Mucosa of descending colon (tissue), 3 donors: Measurements from ENCODE around the gene NDUFA3. TPM values are rescaled to one million over a fixed set of nuclear protein-coding genes. Genes with fewer than 3 reads are reported as not detected.

Experiments
- ATAC-seq: fragments of 200-7000 bp; cut with Tn5 transposase; one replicate; pipeline ENCODE4 v1.9.1; 2020; ENCODE audit warnings: mild to moderate bottlenecking, moderate library complexity
- DNase-seq, 3 donors: peaks; one replicate each; pipeline ENCODE4 v3.0.0-alpha.2; 2020
- H3K36me3 ChIP-seq: fragments of 200-600 bp; one replicate; pipeline ENCODE4 v1.8.0; 2021; ENCODE audit warnings: low read depth, mild to moderate bottlenecking
- H3K4me1 ChIP-seq: fragments of 200-600 bp; one replicate; pipeline ENCODE4 v1.8.0; 2021; ENCODE audit warnings: low read depth, mild to moderate bottlenecking
- H3K4me3 ChIP-seq: fragments of 200-600 bp; one replicate; pipeline ENCODE4 v1.8.0; 2021; ENCODE audit warnings: mild to moderate bottlenecking
- H3K9me3 ChIP-seq: fragments of 200-600 bp; one replicate; pipeline ENCODE4 v1.8.0; 2021; ENCODE audit warnings: mild to moderate bottlenecking
- CTCF ChIP-seq: fragments of 200-600 bp; IDR thresholded peaks from one replicate; pipeline ENCODE4 v1.8.0; 2022; ENCODE audit warnings: antibody characterized with exemption, mild to moderate bottlenecking
- intact Hi-C, 2 donors: fragments of 100-400 bp; cut with DNase I in 1 of 2; cut with micrococcal nuclease in 1 of 2; formaldehyde crosslinking; loops; one replicate each; pipeline versions ENCODE4 v1.11.0 to v1.11.1; 2022; cut with DNase I, micrococcal nuclease
- total RNA-seq, 3 donors: library from RNA; stranded (reverse); fragmentation: NEBNext Ultra II Directional in 2 of 3; extraction: Animal tissue kit (Norgen Biotek cat#: 25700) in 2 of 3; gene quantifications; one replicate each; pipeline versions ENCODE4 v1.2.1 to v1.2.4, GENCODE V29; 2021 to 2023
- donor health status: DM: no; HTN: no; CAD: no; lungs with moderate emphysema.
- donor health status: DM: no; HTN: no; CAD: no.
- donor health status: DM: no; HTN: yes; CAD: no.

NDUFA3 gene
- total RNA-seq, 3 donors from 2014 or later, result 93.4 to 155 (median 139) TPM

GRCh38 chr19:54109651-54110050 lies 7.0 kb downstream of the NDUFA3 start:
- intact Hi-C loops, result no loop called here
- no peaks in the 10 kb centered on the region for H3K36me3 ChIP-seq
- TF ChIP-seq CTCF, result no peak
- DNase-seq (peak in 1 of 3 donors; percentile 12), ATAC-seq (no peak)
- H3K4me1 ChIP-seq, result peaks cover 4% of the 10 kb centered on the region
- no peak overlapping the region for H3K4me3 ChIP-seq
- no peaks in the 10 kb centered on the region for H3K9me3 ChIP-seq

- intact Hi-C loops, result no loop called here
- H3K4me3 ChIP-seq, result peak overlapping the region; percentile 56
- peak; percentile 45 for ATAC-seq
- no peaks in the 10 kb centered on the region for H3K9me3 ChIP-seq
- peaks cover 15% of the 10 kb centered on the region for H3K4me1 ChIP-seq
- no peak for TF ChIP-seq CTCF
- peak; percentile 43 to 81 (median 49) for DNase-seq
- H3K36me3 ChIP-seq, result no peaks in the 10 kb centered on the region
These were observed 11.9 kb downstream of the NDUFA3 start for GRCh38 chr19:54114340-54115108.

- peak; percentile 95 for ATAC-seq
- H3K36me3 ChIP-seq, result no peaks in the 10 kb centered on the region
- H3K4me1 ChIP-seq, result peaks cover 15% of the 10 kb centered on the region
- intact Hi-C loops, result no loop called here
- DNase-seq, result peak; percentile 95 to 99 (median 96)
- H3K9me3 ChIP-seq, result no peaks in the 10 kb centered on the region
- H3K4me3 ChIP-seq, result peak within 1 kb of the TSS; percentile 56
- TF ChIP-seq CTCF, result no peak
These were observed 12.7 kb downstream of the NDUFA3 start, which contains the start of the genes PRPF31 and TFPT for GRCh38 chr19:54115109-54116063. Gene PRPF31 (plus strand): TSS chr19:54115754. CDS start chr19:54118279, 2,525 bp downstream. Gene TFPT (minus strand): TSS chr19:54115657. CDS start chr19:54115269, 388 bp downstream.

DNA sequence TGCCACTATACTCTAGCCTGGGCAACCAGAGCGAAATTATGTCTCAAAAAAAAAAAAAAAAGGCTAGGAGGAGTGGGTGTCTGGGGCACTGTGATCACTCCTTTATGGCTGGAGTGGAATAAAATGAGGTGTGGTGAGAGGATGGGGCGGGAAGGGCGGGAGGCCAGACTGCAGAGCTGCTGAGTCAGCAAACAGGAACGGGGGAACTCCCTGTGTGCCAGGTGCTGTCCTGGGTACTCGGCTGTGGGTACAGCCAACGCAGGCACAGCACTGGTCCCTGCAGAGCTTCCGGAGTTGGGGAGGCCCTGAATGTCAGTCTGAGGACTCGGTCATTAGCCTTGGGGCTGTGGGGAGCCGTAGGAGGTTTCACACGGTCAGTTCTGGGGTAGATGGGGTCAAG lies 18.6 kb downstream of the NDUFA3 start:
- no peaks in the 10 kb centered on the region for H3K9me3 ChIP-seq
- TF ChIP-seq CTCF, result no peak
- DNase-seq (peak in 1 of 3 donors; percentile 64), ATAC-seq (peak; percentile 67)
- intact Hi-C loops, result no loop called here
- no peak overlapping the region for H3K4me3 ChIP-seq
- peaks cover 8% of the 10 kb centered on the region for H3K4me1 ChIP-seq
- peaks cover 8% of the 10 kb centered on the region for H3K36me3 ChIP-seq

GRCh38 chr19:54123682-54124081 lies 21.0 kb downstream of the NDUFA3 start:
- H3K9me3 ChIP-seq, result no peaks in the 10 kb centered on the region
- intact Hi-C loops, result no loop called here
- no peak overlapping the region for H3K4me3 ChIP-seq
- TF ChIP-seq CTCF, result no peak
- H3K4me1 ChIP-seq, result no peaks in the 10 kb centered on the region
- no peak for DNase-seq
- ATAC-seq, result no peak
- peaks cover 8% of the 10 kb centered on the region for H3K36me3 ChIP-seq
